H1 (cell line): ENCODE results near the gene HLA-DMB. TPM values are rescaled to one million over a fixed set of nuclear protein-coding genes. Genes with fewer than 3 reads are reported as not detected.

ENCODE experiments used
- BACH1 ChIP-seq: IDR thresholded peaks from 2 replicates; pipeline ENCODE4 v1.6.1; 2012; ENCODE audit warnings: low read length, improper control_type of control experiment
- CHD1 ChIP-seq: IDR thresholded peaks from 2 replicates; pipeline ENCODE4 v1.6.1; 2012; ENCODE audit warnings: low read depth, low read length, improper control_type of control experiment
- EGR1 ChIP-seq: IDR thresholded peaks from 2 replicates; pipeline ENCODE4 v1.6.1; 2011; ENCODE audit warnings: low read depth, low read length, borderline replicate concordance
- JUND ChIP-seq: IDR thresholded peaks from 2 replicates; pipeline ENCODE4 v1.6.1; 2011; ENCODE audit warnings: mild to moderate bottlenecking, improper control_type of control experiment, low read length
- KDM5A ChIP-seq: fragments of 200-600 bp; IDR thresholded peaks from 2 replicates; pipeline ENCODE4 v1.7.1; 2012; ENCODE audit warnings: mild to moderate bottlenecking, low read length, inconsistent platforms, mixed read lengths
- PHF8 ChIP-seq: fragments of 200-600 bp; sonication (generic); conservative IDR thresholded peaks from 2 replicates; pipeline ENCODE4 v1.7.1; 2012; ENCODE audit warnings: low read depth, mild to moderate bottlenecking, inconsistent platforms, low read length, moderate library complexity
- POLR2AphosphoS5 ChIP-seq: IDR thresholded peaks from 2 replicates; pipeline ENCODE4 v1.6.1; 2011; ENCODE audit warnings: low read depth, low read length
- SIRT6 ChIP-seq: IDR thresholded peaks from one replicate; pipeline ENCODE4 v1.7.1; 2012; ENCODE audit warnings: low read length, inconsistent platforms
- SP2 ChIP-seq: IDR thresholded peaks from 2 replicates; pipeline ENCODE4 v1.6.1; 2012; ENCODE audit warnings: mild to moderate bottlenecking, low read length, inconsistent platforms
- SP4 ChIP-seq: IDR thresholded peaks from 2 replicates; pipeline ENCODE4 v1.6.1; 2012; ENCODE audit warnings: low read length, inconsistent platforms
- YY1 ChIP-seq: IDR thresholded peaks from 2 replicates; pipeline ENCODE4 v1.6.1; 2011; ENCODE audit warnings: low read depth, mild to moderate bottlenecking, low read length
- polyA plus RNA-seq, 7 experiments: library from polyadenylated mRNA; depleted of rRNA in 3 of 7; stranded (reverse) in 5 of 7; unstranded in 2 of 7; fragments of >200 nt in 5 of 7; fragments of 200-250 nt in 2 of 7; gene quantifications; 1 replicate in 5 of 7; 2 replicates in 1 of 7; 4 replicates in 1 of 7; pipeline versions ENCODE4 v1.2.1 to v1.2.3, GENCODE V29; 2011 to 2013; ENCODE audit warnings: missing spikeins in 2 of 7, mixed read lengths in 2 of 7
- total RNA-seq: library from RNA; stranded (reverse); fragmentation: NEBNext Ultra II Directional; extraction: Animal tissue kit (Norgen Biotek cat#: 25700); gene quantifications from 2 replicates; pipeline ENCODE4 v1.2.1, GENCODE V29; 2021
- TF ChIP-seq, protein P1 (sequence below): fragments of 300-600 bp; sonication (generic); IDR thresholded peaks from 2 replicates; pipeline ENCODE4 v1.7.1; 2012; ENCODE audit warnings: low read length, moderate library complexity, mild to moderate bottlenecking, inconsistent platforms; ENCODE audit not compliant: insufficient replicate concordance

HLA-DMB gene
- total and polyA plus RNA-seq, 2 of the 8 experiments (the other 6 are each of a cell fraction or from before 2014, with no cell fraction given) = 2.7 to 4.7 TPM

GRCh38 chr6:32972353-32973143 is 31.7 kb upstream of the HLA-DMB start (continued):
- TF ChIP-seq, protein P1, sequence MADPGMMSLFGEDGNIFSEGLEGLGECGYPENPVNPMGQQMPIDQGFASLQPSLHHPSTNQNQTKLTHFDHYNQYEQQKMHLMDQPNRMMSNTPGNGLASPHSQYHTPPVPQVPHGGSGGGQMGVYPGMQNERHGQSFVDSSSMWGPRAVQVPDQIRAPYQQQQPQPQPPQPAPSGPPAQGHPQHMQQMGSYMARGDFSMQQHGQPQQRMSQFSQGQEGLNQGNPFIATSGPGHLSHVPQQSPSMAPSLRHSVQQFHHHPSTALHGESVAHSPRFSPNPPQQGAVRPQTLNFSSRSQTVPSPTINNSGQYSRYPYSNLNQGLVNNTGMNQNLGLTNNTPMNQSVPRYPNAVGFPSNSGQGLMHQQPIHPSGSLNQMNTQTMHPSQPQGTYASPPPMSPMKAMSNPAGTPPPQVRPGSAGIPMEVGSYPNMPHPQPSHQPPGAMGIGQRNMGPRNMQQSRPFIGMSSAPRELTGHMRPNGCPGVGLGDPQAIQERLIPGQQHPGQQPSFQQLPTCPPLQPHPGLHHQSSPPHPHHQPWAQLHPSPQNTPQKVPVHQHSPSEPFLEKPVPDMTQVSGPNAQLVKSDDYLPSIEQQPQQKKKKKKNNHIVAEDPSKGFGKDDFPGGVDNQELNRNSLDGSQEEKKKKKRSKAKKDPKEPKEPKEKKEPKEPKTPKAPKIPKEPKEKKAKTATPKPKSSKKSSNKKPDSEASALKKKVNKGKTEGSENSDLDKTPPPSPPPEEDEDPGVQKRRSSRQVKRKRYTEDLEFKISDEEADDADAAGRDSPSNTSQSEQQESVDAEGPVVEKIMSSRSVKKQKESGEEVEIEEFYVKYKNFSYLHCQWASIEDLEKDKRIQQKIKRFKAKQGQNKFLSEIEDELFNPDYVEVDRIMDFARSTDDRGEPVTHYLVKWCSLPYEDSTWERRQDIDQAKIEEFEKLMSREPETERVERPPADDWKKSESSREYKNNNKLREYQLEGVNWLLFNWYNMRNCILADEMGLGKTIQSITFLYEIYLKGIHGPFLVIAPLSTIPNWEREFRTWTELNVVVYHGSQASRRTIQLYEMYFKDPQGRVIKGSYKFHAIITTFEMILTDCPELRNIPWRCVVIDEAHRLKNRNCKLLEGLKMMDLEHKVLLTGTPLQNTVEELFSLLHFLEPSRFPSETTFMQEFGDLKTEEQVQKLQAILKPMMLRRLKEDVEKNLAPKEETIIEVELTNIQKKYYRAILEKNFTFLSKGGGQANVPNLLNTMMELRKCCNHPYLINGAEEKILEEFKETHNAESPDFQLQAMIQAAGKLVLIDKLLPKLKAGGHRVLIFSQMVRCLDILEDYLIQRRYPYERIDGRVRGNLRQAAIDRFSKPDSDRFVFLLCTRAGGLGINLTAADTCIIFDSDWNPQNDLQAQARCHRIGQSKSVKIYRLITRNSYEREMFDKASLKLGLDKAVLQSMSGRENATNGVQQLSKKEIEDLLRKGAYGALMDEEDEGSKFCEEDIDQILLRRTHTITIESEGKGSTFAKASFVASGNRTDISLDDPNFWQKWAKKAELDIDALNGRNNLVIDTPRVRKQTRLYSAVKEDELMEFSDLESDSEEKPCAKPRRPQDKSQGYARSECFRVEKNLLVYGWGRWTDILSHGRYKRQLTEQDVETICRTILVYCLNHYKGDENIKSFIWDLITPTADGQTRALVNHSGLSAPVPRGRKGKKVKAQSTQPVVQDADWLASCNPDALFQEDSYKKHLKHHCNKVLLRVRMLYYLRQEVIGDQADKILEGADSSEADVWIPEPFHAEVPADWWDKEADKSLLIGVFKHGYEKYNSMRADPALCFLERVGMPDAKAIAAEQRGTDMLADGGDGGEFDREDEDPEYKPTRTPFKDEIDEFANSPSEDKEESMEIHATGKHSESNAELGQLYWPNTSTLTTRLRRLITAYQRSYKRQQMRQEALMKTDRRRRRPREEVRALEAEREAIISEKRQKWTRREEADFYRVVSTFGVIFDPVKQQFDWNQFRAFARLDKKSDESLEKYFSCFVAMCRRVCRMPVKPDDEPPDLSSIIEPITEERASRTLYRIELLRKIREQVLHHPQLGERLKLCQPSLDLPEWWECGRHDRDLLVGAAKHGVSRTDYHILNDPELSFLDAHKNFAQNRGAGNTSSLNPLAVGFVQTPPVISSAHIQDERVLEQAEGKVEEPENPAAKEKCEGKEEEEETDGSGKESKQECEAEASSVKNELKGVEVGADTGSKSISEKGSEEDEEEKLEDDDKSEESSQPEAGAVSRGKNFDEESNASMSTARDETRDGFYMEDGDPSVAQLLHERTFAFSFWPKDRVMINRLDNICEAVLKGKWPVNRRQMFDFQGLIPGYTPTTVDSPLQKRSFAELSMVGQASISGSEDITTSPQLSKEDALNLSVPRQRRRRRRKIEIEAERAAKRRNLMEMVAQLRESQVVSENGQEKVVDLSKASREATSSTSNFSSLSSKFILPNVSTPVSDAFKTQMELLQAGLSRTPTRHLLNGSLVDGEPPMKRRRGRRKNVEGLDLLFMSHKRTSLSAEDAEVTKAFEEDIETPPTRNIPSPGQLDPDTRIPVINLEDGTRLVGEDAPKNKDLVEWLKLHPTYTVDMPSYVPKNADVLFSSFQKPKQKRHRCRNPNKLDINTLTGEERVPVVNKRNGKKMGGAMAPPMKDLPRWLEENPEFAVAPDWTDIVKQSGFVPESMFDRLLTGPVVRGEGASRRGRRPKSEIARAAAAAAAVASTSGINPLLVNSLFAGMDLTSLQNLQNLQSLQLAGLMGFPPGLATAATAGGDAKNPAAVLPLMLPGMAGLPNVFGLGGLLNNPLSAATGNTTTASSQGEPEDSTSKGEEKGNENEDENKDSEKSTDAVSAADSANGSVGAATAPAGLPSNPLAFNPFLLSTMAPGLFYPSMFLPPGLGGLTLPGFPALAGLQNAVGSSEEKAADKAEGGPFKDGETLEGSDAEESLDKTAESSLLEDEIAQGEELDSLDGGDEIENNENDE = no peak
- TF ChIP-seq EGR1 (no peak), SIRT6 (no peak), SP4 (no peak), SP2 (no peak), CHD1 (peak; percentile 11), JUND (no peak), BACH1 (no peak), YY1 (peak; percentile 92), POLR2AphosphoS5 (peak; percentile 82), KDM5A (no peak), PHF8 (peak; percentile 60; the same call in 1 of the 2 replicates)
